SK-N-SH treated with all-trans-retinoic acid at 6 μM for 48 hours (cell line): ENCODE data around the gene TMEM163.

Experiments used
- BACH2 ChIP-seq: fragments of 250-450 bp; sonication (Bioruptor Pico); IDR thresholded peaks from 2 replicates; pipeline ENCODE4 v1.9.0; 2021; ENCODE audit warnings: mild to moderate bottlenecking, borderline replicate concordance
- OSR1 ChIP-seq: fragments of 250-450 bp; sonication (Bioruptor Pico); IDR thresholded peaks from 2 replicates; pipeline ENCODE4 v1.8.0; 2022; ENCODE audit warnings: moderate library complexity, mild to moderate bottlenecking, inconsistent platforms
- PPARA ChIP-seq: fragments of 250-450 bp; sonication (Bioruptor Pico); IDR thresholded peaks from 2 replicates; pipeline ENCODE4 v1.5.0; 2020; ENCODE audit warnings: mild to moderate bottlenecking, borderline replicate concordance
- ZC3H10 ChIP-seq: fragments of 250-450 bp; sonication (Bioruptor Pico); IDR thresholded peaks from 2 replicates; pipeline ENCODE4 v1.5.1; 2021; ENCODE audit warnings: mild to moderate bottlenecking, moderate library complexity
- TF ChIP-seq, protein P1 (sequence below): fragments of 250-450 bp; sonication (Bioruptor Pico); IDR thresholded peaks from 2 replicates; pipeline ENCODE4 v1.5.1; 2020; ENCODE audit warnings: low read depth, mild to moderate bottlenecking, moderate library complexity

DNA sequence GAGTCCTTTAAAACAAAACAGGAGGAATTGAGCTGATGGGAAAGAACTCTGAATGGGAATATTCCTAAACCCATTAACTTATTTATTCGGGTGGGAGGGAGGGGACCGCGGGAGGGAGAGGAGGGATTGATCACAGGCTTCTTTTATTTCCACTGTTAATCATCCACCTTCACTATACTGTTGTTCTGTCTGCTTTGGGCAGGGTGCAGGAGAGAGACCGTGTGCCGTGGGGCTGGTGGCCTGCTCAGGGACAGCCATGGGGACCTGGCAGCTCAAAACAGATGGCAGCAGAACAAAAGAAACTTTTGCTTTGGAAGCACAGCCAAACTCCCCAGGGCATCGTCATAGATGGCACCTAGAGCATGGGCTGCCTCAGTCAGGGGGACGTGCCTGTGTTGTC lies 269.6 kb downstream of the TMEM163 start:
- TF ChIP-seq, protein P1, sequence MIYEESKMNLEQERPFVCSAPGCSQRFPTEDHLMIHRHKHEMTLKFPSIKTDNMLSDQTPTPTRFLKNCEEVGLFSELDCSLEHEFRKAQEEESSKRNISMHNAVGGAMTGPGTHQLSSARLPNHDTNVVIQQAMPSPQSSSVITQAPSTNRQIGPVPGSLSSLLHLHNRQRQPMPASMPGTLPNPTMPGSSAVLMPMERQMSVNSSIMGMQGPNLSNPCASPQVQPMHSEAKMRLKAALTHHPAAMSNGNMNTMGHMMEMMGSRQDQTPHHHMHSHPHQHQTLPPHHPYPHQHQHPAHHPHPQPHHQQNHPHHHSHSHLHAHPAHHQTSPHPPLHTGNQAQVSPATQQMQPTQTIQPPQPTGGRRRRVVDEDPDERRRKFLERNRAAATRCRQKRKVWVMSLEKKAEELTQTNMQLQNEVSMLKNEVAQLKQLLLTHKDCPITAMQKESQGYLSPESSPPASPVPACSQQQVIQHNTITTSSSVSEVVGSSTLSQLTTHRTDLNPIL = no peak
- TF ChIP-seq BACH2 (CRISPR knock-in tag) (no peak), ZC3H10 (CRISPR knock-in tag) (no peak), OSR1 (CRISPR knock-in tag) (no peak), PPARA (CRISPR knock-in tag) (no peak)
